SW480 (cell line): Measurements from ENCODE around the gene ZNF2.

Experiments used
- DNase-seq: peaks from one replicate; pipeline ENCODE4 v3.0.0-alpha.2; 2016; ENCODE audit warnings: low spot score

The ZNF2 gene

DNA sequence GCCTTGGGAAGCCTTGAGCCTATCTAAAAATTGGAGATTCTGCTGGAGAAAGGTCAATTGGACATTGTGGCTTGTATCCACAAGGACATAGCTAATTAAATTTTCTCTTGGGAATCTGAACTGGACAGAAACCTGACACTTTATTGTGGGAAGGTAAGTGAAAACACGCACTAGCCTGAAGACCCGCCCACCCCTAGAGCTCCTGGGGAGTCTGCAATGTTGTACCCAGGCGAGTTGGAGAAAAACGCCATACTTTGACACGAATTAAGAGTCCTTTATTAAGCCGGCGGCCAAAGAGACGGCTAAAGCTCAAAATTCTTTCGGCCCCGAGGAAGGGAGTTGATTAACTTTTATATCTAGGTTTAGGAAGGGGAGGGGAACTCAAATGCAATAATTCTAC is 40.5 kb downstream of the ZNF2 start:
- no peak for DNase-seq

DNA sequence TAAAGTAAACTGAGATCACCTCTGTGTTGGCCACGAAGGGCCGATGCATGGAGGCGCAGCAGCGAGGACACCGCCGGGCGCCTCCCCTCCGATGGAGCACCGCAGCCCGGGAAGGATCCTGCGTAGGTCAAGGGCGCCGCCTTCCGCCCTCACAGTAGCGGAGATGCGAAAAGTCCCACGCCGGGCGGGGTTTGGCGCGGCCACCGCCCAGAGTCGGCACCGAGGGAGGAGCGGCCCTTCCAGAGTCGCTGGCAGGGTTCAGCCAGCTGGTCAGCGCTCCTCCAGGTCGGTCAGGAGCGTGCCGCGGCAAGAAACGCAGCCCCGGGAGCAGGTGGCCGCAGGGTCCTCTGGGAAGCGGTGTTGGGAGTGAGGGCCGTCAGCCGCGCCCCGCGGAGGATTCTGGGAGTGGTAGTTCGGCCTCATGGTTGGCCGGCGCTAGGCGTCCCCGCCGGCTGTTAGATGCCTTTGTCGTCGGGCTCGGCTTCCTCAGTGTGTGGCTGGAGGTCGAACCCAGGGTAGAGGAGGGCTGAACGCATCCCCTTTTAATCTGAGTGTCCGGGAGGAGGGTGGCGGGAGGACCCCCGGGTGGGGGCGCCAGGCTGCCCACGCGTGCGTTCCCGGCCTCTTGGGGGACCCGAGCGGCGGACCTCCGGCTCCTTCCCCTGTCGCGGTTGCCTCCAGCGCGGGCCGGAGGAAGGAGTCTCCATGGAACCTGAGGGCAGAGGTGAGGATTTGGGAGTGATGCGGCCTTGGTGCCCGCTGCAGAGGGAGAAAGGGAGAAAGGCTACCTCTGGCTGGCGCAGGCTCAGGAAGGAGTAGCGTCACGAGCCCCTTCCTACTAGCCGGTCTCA is 41.7 kb downstream of the ZNF2 start, which contains the start of gene ZNF892:
Gene ZNF892, plus strand, starts transcription at position 411 of the 851 bp plus-strand sequence. Its CDS starts 295 bp downstream, at position 706.
- peak; percentile 90 for DNase-seq

DNA sequence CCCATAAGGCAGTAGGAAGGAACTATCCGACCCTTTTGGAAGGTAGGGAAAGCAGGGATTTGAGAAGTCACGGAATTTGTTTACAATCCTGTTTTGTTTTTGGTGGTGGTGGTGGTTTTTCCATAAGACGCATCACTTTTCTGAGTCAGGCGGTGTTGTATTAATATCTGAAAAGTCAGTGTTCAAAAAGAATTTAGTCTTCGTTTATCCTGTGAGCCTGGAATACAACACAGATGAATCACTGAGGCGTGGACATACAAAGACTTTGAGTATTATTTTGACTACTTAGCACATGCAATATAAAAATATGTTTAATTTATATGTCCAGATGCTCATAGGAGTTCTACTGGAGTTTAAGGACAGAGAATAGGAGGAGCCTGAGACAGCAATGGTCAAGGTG is 42.5 kb downstream of the ZNF2 start:
- no peak for DNase-seq

DNA sequence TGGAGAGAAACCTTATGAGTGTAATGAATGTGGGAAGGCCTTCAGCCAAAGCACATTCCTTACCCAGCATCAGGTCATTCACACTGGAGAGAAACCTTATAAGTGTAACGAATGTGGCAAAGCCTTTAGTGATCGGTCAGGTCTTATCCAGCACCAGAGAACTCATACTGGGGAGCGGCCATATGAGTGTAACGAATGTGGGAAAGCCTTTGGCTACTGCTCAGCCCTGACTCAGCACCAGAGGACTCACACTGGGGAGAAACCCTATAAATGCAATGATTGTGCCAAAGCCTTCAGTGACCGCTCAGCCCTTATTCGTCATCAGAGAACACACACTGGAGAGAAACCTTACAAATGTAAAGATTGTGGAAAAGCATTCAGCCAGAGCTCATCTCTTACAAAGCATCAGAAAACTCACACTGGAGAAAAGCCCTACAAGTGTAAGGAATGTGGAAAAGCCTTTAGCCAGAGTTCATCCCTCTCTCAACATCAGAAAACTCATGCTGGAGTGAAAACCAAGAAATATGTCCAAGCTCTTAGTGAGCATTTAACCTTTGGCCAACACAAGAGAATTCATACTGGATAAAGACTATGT is 49.5 kb downstream of the ZNF2 start:
- no peak for DNase-seq

DNA sequence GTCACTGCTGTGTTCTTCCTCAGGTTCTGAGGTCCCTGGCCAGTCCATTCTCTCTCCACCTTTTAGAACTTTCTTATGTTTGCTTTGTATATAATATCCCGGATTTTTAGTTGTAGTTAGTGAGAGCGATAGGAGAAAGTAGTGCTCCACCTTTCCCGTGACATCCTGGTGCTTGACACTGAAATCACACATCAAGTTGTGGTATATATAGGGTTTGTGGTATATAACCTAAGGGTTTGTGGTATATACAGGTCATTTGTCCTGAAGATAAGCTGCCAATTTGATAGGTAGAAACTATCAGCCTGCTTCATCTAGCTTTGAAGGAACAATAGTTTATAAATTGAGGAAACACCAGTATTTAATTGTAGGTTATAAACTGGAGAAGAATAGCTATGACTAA is 54.8 kb downstream of the ZNF2 start:
- DNase-seq, result no peak

DNA sequence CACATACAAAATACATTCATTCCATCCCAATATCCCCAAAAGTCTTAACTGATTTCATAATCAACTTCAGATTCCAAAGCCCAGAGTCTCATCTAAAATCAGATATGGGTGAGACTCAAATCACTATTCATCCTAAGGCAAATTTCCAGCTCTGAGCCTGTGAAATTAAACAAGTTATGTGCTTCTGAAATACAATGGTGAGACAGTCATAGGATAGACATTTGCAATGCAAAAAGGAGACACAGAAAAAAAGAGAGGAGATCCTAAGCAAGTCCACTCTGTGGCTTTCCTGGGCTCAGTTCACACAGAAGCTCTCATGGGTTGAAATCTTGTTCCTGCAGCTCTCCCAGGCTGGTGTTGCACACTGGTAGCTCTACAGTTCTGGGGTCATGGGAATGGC is 60.0 kb downstream of the ZNF2 start:
- no peak for DNase-seq

DNA sequence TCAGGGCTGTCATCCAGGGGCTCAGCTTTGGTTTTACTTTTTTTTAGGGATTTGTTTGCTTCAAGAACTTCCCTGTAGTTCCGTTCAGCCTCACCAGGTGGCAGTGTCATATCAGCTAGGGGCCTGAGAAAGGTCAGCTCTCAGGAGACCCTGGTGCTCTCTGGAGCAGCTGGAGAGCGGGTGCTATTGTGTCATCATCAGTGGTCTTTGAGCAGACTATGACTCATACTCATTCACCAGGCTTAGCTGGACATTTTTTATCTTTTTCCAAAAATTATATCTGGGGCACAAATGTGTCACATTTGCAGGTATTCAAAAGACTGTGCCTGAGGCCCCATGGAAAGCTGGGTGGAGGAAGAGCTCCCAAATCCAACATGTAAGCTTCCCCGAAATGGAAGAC is 66.1 kb downstream of the ZNF2 start:
- peak; percentile 78 for DNase-seq

DNA sequence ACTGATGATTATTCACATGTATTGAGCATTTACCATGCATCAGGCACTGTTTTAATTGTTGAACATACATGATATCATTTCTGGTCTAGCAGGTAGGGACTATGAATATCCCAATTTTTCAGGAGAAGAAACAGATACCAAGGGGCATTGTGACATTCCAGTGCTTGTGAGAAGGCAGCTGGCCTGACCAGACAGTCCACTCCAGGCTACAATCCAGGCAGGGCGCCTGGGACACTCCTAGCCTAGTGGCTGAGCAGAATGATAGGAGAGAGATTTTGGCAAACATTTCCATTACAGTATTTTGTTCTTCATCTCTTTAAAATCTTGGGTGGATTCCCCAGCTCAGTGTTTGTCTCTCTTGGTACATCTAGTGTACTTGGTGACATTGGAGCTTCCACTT is 66.6 kb downstream of the ZNF2 start:
- DNase-seq, result no peak
